Renal cortical epithelial cell (primary cell): Measurements from ENCODE around the gene NAV3. TPM values are rescaled to one million over a fixed set of nuclear protein-coding genes. Genes with fewer than 3 reads are reported as not detected.
"Not testable (repeated sequence)": the region's sequence is repeated elsewhere in the genome, so short reads cannot be mapped to it uniquely, and the experiment has no call there.

Experiments used
- DNase-seq: peaks from one replicate; pipeline ENCODE4 v3.0.0-alpha.2; 2011; ENCODE audit warnings: low read depth
- total RNA-seq: library from RNA; depleted of rRNA; stranded (reverse); fragments of >200 nt; gene quantifications from 2 replicates; pipeline ENCODE4 v1.2.3, GENCODE V29; 2014

Gene NAV3
- total RNA-seq, 1 donor from 2014 or later = 9.1 TPM

DNA sequence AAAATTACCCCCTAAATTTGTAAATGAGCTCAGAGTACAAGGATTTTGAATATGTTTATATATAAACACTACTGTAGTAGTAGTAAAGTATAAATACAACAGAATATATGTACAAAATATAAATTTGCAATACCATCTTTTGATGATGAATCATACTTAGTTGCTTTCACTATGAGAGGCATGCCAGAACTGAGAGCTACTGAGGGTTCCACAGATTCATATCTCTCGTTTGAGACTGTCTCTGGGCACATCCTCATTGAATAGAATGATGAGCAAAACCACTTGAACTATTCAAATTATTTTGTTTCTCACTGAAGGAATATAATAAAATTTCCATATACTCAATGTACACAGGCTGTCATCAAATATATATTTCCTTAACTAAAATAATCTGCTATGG is 417.6 kb downstream of the NAV3 start:
- no peak for DNase-seq

DNA sequence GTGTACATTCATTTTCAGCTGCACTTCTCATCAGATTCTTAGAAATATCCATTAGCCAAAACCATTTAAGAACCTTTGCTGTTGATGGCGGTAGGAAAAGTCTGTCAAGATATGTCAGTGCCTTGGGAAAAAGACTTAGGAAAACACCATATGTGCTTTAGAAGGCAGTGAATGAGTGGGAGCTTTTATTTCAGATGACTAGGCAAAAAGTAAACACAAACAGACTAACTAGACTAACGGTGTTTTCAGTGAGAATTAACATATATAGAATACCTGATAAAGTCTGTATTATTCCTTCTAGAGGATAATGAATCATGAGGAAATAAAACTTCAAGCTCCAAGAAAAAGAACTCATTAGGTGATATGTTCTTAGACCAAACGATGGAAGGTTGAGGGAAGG is 418.9 kb downstream of the NAV3 start:
- DNase-seq = no peak

DNA sequence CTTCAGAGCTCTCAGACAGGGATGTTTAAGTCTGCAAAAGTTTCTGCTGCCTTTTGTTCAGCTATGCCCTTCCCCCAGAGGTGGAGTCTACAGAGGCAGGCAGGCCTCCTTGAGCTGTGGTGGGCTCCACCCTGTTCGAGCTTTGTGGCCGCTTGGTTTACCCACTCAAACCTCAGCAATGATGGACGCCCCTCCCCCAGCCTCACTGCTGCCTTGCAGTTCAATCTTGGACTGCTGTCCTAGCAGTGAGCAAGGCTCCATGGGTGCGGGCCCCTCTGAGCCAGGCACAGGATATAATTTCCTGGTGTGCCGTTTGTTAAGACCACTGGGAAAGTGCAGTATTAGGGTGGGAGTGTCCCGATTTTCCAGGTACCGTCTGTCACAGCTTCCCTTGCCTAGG is 427.0 kb downstream of the NAV3 start:
- DNase-seq = not testable (repeated sequence)

DNA sequence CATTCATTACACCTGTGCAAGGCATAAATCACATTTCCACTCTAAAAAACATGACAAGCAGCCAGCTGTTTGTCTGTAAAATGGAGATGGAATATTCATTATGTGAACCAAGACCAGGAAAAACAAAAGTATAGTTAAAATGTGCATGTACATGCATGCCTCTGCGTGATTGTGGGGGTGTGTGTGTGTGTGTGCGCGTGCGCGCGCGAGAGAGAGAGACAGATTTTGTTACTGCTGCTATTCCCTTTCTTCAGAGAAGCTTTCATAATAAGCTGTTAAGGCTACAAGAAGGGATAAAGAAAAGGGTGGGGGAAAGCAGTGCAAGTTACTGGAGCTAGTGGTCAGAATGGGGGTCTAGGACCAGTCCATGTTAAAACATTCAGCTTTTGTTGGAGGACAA is 430.3 kb downstream of the NAV3 start:
- DNase-seq = no peak

DNA sequence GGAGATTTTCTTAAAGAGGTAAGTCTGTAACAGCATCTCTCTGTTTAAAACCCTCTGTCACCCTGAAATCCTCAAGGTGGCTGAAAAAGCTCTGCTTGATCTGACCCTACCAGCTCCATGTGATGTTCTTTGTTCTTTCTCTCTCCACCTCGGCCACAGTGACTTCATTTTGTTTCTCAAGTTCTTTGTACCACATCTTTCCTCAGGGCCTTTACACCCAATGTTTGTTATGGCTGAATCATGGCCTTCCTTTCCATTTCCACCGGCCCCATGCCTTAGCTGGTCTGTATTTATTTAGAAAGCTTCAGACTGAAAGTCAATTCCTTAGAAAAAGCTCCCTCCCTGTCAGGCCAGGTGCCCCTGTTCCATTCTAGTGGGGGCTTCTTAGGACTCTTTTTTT is 431.2 kb downstream of the NAV3 start:
- no peak for DNase-seq
